ENCODE data around the gene DOLK.

DOLK gene

GRCh38 chr9:128918921-128919320, 28.5 kb downstream of the DOLK start:
- no peak for TF ChIP-seq CTCF (IDR thresholded peaks at IDR 0.05; ENCODE audit: insufficient read depth, missing control alignments)
- FAIRE-seq, result no peak

GRCh38 chr9:128917151-128917849, 30.1 kb downstream of the DOLK start:
- TF ChIP-seq CTCF (IDR thresholded peaks at IDR 0.05; ENCODE audit: insufficient read depth, missing control alignments), result no peak
- FAIRE-seq (no peak), DNase-seq (ENCODE audit: insufficient read length, low spot score) (no peak)

More at GRCh38 chr9:128918921-128919320, 28.5 kb downstream of the DOLK start:
- DNase-seq (ENCODE audit: insufficient read length, low spot score), result peak; percentile 13

- no peak for FAIRE-seq
- TF ChIP-seq CTCF (IDR thresholded peaks at IDR 0.05; ENCODE audit: insufficient read depth, missing control alignments), result no peak
- no peak for DNase-seq (ENCODE audit: insufficient read length, low spot score)
Observed at GRCh38 chr9:128916745-128917144, 30.7 kb downstream of the DOLK start.

GRCh38 chr9:128916204-128916603, 31.2 kb downstream of the DOLK start:
- TF ChIP-seq CTCF (IDR thresholded peaks at IDR 0.05; ENCODE audit: insufficient read depth, missing control alignments), result no peak
- DNase-seq (ENCODE audit: insufficient read length, low spot score) (no peak), FAIRE-seq (no peak)

GRCh38 chr9:128913995-128914772, 33.2 kb downstream of the DOLK start:
- FAIRE-seq (no peak), DNase-seq (ENCODE audit: insufficient read length, low spot score) (peak; percentile 3)
- no peak for TF ChIP-seq CTCF (IDR thresholded peaks at IDR 0.05; ENCODE audit: insufficient read depth, missing control alignments)

- TF ChIP-seq CTCF (IDR thresholded peaks at IDR 0.05; ENCODE audit: insufficient read depth, missing control alignments), result no peak
- DNase-seq (ENCODE audit: insufficient read length, low spot score), result no peak
Observed at GRCh38 chr9:128913048-128913900, 34.1 kb downstream of the DOLK start.

More at GRCh38 chr9:128913048-128913900, 34.1 kb downstream of the DOLK start:
- FAIRE-seq, result no peak
